GM08714 (cell line): Measurements from ENCODE around the gene UQCC5.
"Not testable (repeated sequence)": the region's sequence is repeated elsewhere in the genome, so short reads cannot be mapped to it uniquely, and the experiment has no call there.

ENCODE experiments used
- H3K4me3 ChIP-seq: fragments of 200-500 bp; sonication (Bioruptor generic); 2 replicates; pipeline ENCODE4 v1.5.1; 2014; ENCODE audit warnings: mild to moderate bottlenecking, low read length, inconsistent platforms
- ZNF274 ChIP-seq: IDR thresholded peaks from 2 replicates; pipeline ENCODE4 v1.6.1; 2012; ENCODE audit warnings: mild to moderate bottlenecking, low read depth, low read length

UQCC5 gene

GRCh38 chr3:52523386-52524257 lies 12.8 kb upstream of the UQCC5 start:
- no peak overlapping the region for H3K4me3 ChIP-seq

GRCh38 chr3:52524258-52524751 lies 12.1 kb upstream of the UQCC5 start:
- no peak overlapping the region for H3K4me3 ChIP-seq
- TF ChIP-seq ZNF274 = no peak

More at GRCh38 chr3:52523386-52524257, 12.8 kb upstream of the UQCC5 start:
- TF ChIP-seq ZNF274 = no peak

GRCh38 chr3:52524752-52525679 lies 11.4 kb upstream of the UQCC5 start:
- H3K4me3 ChIP-seq = no peak overlapping the region
- TF ChIP-seq ZNF274 = no peak

DNA sequence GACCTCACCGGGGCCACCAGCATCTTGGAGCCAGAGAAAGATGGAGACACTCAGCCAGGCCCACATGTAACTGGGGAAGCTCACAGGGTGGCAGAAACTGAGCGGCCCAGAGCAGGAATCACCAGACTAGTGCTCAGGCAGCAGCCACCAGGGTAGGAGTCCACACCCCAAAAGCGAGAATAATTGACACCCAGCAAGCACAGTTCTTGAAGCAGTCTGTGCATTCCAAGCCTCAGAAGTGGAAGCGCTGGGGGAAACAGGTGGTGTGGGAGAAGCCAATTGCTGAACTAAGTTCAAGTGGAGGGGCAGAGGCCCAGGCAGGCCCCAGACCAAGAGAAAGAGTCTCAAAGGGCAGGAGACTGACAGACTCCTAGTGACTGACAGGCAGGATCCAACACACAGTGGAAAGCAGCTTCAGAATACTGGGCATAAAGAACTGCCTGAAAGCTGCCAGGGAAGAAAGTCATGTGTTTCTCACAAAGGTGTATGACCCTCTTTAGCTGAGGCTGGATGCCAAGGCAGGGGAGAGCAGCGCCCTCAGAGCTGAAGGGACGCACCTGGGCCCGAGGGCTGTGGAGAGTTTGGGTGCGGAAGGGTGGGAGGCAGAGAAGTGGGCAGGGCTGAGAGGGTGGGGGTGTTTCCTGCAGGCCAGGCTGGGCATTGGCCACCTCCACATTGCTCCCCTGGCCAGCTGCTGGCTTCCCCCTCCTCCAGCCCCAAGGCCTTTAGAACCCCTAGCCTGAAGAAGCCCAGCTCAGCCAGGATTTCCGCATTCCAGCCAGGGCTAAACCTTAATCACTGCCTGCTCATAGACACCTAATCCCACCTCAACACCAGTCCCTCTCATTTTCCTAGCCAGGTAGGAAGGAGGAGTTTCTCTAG lies 10.5 kb upstream of the UQCC5 start:
- H3K4me3 ChIP-seq = no peak overlapping the region
- no peak for TF ChIP-seq ZNF274

DNA sequence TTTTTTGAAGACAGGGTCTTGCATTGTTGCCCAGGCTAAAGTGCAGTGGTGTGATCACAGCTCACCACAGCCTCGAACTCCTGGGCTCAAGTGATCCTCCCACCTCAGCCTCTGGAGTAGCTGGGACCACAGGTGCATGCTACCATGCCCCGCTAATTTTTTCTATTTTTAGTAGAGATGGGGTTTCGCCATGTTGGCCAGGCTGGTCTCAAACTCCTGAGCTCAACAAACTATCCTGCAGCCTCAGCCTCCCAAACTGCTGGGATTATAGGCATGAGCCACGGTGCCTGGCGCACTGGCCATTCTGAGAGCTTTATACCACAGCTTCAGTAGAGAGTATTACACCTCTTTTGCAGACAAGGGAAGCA lies 9.8 kb upstream of the UQCC5 start:
- not testable (repeated sequence) for H3K4me3 ChIP-seq

- TF ChIP-seq ZNF274 = no peak
- H3K4me3 ChIP-seq = no peak overlapping the region
Measured at GRCh38 chr3:52527039-52527731, 9.2 kb upstream of the UQCC5 start.

DNA sequence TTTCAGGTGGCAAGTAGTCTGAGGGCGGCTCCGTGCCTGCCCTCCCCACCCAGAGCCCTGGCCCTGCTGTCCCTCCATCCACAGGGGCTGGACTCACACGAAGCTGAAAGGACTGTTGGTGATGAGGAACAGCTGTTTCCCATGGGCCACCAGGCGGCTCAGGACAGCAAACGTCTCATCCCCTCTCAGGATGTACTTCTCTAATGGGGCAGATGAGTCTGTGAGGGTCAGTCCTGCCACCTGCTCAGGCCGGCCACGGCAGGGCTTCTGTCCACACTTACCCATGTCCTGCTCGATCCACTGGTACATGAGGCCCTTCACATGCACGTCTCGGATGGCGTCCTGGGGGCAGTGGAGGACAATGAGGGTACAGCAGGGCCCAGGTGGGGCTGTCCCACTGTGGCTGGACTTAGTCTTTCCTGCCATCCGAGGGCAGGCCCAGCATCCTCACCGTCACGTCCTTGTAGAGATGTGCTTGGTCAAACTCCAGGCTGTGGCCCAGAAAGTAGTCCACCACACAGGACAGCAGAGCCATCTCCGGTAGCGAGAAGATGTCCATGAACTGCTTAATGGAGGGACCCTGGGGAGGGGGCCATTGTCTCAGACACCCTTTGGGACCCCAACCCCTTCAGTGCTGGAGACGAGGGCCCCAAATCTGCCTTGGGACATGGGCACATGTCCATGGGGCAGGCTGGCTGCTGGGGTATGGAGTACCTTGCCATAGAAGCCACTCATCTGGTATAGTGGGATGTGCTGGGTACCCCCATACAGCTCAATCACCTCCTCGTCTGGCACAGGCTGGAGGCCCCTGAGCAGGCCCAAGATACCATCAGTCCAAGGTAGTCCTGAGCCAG lies 8.4 kb upstream of the UQCC5 start:
- no peak for TF ChIP-seq ZNF274
- H3K4me3 ChIP-seq = no peak overlapping the region

GRCh38 chr3:52528586-52529375 lies 7.6 kb upstream of the UQCC5 start:
- no peak for TF ChIP-seq ZNF274
- no peak overlapping the region for H3K4me3 ChIP-seq

DNA sequence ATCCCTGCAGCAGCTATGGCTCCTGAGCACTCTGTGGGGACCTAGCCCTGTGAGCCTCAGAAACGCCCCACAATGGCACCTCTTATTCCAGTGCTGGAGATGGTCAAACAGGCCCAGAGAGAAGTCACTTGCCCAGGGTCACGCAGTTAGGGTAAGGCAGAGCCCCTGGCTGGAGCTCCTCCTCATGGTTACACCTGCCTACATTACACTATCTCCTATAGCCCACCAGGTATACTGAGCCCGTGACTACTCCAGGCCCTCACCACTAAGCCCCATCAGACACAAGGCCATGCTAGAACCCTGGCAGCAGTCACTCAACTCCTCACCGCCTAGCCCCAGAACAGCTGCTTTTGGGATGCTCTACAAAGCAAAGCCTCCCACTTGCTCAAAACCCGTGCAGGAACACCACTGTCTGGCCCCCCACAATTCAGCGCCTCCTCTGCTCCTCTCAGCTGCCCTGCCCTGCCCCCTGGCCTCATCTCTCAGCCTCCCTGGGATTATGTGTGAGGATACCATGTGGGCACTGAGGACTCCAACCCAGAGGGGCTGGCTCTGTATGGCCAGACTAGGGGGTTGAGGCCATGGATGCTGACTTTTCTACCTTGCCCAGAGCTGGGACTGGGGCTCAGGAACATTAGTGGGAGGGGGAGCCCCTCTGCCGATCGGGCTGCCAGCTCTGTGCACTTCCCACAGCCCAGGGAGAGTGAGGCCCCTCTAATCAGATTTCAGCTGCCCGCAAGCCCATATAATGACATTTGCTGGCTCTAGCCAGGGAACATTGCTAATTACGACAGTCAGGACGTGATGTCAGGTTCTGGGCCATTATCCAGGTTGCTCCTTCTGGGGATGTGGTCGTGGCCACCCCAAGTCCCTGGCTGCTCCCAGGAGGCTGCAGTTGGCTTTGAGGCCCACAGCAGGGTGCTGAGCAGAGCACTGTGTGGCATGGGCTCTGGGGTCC lies 6.8 kb upstream of the UQCC5 start:
- no peak overlapping the region for H3K4me3 ChIP-seq
- no peak for TF ChIP-seq ZNF274

DNA sequence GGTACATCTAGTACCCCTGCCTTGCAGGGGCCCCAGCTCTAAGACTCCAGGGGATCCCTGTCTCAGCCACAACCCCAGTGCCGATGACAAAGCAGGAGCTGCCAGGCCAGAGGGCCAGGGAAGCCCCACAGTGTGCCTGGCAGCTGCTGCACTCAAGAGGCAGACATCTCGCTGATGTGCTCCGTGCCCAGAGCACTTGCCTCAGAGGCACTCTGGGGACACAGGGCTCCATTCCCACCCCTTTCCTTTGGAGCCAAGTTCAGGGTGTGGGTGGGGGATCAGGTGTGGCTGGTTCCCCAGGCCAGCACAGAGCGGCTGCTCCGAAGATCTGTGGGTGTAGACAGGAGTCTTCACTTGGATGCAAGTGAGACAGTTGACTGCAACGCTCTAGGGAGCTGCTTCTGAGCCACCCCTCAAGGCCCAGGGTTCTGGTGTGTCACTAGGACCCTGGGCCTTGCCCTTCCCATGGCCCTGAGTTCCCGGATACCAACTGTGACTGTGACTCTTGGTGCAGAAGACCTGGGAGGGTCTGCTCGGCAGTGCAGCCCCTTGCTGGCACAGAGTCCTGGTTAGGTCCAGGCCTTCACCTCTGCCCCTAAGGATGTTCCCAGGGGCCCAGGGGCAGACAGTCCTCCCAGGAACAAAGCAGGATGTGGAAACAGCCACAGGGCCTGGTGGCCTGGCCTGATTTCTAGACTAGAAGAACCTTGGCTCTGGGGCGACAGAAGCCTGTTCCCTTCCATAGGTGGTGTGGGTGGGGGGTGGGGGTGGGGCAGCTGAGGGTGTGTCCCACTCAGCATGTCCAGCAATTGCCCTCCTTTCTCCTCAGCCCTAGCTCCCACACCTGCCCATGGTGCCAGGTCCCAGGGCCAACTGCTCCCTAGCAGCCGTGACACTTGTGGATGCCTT lies 5.2 kb upstream of the UQCC5 start:
- TF ChIP-seq ZNF274 = no peak
- H3K4me3 ChIP-seq = no peak overlapping the region
